NOMO-1 treated with DMSO at 0.1 percent for 48 hours (cell line): ENCODE results near the gene PCF11.
"Not testable (repeated sequence)": the region's sequence is repeated elsewhere in the genome, so short reads cannot be mapped to it uniquely, and the experiment has no call there.

Source experiments
- DNase-seq: peaks from one replicate; lab custom pipeline; 2025; ENCODE audit not compliant: unreplicated experiment; lab: John Stamatoyannopoulos, UW

Gene PCF11

DNA sequence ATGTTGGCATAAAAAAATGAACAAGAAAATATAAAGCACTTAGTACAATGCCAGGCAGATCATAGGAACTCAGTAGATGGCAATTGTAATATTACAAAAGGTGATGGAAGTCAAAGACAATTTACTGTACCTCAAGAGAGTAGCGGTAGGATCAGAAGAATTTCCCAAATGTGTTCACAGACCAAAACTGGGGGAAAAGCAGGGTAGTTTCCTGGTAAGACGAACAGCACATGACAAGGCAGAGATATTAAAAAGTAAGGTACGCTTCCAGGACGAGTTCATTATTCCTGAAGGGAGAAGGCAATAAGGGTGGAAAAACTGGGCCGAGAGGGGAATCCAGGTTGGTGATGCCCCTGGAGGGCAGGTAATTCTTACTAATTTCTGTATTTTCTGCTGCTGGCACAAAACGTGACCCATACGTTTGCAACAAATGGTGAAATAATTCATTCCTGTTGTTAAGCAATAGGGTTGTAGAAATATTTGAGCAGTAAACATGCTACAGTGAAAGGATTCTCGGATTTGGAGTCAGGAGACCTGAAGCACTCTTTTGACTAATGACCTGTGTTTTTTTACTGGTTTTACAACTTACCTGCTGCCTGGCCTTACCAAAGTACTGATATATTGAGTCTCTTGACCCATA, 35.8 kb downstream of the PCF11 start:
- peak; percentile 15 for DNase-seq

DNA sequence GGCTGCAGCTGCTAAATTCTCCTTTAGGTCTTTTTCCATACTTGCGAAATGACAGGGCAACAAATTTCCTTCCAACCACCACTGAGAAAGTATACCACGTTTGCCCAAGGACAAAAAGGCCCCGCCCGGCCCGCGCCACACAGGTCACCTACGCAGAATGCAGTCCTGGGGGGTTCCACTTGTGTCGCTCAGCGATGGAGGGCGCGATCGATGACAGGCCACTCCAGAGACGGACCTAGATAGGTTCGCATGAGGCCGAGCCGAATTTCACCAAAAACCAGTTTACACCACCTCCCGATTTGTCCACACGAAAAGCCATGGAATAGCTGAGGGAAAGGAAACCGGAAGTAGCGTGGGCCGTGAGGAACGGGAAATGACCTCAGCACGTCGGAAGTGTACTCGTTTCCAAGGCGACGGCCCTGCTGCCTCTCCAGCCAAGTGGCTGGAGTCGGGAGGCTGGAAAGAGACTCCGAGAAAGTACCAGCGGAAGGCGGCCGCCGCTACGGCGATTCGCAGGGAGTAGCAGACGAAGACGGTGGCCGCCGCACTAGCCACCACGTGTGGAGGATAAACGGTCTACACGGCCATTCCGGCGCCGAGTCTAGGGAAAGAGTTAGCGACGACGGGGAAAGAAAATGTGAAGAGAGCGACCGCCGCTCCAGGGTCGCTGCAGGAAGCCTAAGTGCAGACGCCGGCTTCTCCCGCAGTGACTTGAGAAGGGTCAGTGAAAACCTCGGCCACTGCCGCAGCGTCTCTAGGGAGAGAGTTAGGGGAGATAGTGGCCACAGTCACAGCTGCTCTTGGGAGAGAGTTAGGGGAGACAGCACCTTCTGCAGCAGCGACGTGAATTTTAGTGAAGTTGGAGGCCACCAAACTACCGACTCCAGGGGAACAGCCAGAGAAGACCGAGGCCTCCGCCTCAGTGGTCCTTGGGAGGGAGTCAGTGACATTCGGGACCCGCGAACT, 36.7 kb downstream of the PCF11 start, which contains the start of gene ANKRD42:
ANKRD42 (plus strand) TSS at position 398 of the 966 bp plus-strand sequence. CDS start 959 bp downstream, outside the sequence.
- DNase-seq, result peak; percentile 93

DNA sequence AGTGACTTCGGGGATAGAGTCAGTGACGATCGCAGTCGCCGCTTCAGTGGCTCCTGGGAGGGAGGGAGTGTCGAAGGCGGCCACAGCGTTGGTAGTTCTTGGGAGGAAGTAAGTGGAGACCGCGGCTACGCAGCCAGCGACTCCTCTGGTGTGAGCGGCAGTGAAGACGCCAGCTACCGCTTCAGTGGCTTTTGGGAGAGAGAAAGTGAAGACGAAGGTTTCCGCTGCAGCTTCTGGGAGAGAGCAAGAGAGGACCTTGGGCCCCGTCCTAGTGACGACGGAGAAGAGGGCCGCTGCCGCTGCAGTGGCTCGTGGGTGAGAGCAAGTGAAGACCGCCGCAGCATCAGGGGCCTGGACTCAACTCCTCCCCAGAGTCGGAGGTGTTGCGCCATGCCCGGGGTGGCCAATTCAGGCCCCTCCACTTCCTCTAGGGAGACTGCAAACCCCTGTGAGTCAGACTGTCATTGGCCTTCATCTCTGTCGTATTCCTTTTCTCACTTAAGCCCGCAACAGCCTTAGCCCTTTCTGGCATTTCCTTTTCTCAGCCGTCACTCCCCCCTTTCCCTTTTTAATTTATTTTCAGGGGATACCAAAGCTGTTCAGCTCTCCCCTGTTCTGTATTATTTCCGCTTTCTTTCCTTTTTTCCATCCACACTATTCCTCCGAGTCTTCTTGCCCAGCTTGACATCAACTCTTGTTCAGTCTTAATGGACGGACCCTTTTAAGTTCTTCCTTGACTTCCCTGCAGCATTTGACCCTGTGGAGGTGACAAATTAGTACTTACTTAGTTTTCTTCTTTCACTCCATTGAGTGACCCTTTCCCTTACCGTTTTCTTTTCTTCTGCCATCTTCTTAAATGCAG, 37.6 kb downstream of the PCF11 start:
- DNase-seq, result peak; percentile 85

DNA sequence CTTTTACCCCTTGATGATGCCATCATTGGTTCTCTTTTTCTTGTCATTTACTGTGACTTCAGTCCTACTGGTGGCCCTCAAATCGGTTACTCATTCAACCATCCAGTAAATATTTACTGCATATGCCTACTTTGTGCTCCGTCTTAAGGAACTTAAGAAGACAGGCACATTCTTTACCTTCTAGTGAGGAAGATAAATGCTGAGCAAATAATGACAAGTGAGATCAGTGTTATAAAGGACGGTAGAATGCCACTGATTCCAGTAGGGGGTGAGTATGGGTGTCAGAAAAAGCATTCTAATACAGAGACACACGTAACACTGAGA, 38.2 kb downstream of the PCF11 start:
- DNase-seq, result peak; percentile 59

DNA sequence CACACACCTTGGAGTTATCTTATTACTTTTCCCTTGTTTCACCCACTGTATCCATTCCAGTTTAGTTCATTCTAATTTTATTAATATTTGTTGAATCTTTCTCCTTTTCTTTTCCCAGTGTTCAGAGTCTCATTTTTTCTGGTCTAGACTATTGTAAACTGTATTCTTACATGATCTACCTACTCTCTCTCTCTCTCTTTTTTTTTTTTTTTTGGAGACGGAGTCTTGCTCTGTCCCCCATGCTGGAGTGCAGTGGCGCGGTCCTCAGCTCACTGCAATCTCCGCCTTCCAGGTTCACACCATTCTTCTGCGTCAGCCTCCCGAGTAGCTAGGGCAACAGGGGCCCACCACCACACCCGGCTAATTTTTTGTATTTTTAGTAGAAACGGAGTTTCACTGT, 38.7 kb downstream of the PCF11 start:
- no peak for DNase-seq

DNA sequence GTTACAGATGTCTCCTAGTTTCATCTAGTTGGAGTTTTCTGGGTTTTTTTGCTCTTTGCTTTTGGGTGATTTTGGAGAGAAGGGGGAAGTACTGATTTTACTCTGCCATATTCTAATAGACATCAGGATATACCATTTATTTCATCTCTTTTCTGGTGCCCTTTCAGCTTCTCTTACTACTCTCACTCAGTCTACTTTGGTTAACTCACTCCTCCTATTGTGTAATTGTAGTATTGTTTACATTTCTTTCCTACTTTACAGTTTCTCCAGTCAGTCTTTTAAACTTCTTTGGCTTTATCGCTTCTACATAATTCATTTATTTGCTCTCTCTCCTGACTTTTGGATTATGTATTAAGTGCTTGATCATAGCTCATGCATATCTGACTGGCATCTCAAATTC, 43.1 kb downstream of the PCF11 start:
- no peak for DNase-seq

DNA sequence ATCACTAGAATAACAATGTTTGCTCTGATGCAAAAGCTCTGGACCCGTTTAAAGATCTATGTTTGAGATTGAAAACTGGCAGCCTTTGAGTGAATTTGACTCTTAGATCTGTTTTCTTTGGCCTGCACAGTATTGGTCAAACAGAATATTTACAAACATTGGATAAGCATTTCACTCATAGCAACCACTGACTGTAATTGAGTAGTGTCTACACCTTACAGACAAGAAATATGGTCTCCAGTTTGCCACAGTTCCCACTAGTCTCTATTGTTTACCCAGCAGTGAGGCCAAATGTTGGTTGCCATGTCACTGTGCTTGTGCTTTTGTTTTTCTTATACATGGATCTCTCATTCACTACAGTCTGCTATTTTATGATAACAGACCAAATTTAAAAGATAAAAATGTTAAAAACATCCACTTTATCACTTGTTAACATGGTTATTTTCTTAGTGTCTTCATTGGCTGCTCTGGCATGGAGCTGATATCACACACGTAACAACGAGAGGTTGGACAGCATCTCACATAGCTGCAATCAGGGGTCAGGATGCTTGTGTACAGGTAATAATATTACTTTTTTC, 48.8 kb downstream of the PCF11 start:
- no peak for DNase-seq

DNA sequence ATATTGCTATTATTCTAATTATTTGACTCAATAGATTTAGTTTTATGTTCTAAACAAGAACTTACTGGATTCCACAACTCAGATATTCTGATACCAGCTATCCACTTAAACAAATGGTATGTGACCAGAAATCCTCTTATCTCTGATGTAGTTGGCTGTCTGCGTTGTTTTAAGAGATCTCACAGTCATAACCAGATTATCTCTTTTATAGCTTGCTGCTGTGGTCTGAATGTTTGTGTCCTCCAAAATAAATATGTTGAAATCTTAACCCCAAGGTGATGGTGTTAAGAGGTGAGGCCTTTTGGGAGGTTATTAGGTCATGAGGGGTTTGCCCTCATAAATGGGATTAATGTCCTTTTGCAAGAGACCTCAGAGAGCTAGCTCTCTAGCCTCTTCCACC, 49.3 kb downstream of the PCF11 start:
- no peak for DNase-seq

DNA sequence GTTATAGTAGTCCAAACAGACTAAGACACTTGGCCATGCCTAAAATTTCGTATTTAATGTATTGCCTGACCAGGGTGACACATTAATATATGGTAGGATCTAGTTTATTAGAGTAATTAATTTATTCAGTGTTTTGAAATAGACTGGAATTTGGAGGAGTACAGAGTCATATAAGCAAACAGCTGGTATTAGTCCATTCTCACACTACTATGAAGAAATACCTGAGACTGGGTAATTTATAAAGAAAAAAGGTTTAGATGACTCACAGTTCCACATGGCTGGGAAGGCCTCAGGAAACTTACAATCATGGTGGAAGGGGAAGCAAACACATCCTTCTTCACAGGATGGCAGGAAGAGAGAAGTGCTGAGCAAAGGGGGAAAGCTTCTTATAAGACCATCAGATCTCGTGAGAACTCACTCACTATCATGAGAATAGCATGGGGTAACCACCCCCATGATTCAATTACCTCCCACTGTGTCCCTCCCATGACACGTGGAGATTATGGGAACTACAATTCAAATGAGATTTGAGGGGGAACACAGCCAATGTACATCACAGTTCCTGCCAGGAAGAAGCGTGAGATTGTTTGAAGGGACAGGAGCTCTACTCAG, 49.9 kb downstream of the PCF11 start:
- not testable (repeated sequence) for DNase-seq

DNA sequence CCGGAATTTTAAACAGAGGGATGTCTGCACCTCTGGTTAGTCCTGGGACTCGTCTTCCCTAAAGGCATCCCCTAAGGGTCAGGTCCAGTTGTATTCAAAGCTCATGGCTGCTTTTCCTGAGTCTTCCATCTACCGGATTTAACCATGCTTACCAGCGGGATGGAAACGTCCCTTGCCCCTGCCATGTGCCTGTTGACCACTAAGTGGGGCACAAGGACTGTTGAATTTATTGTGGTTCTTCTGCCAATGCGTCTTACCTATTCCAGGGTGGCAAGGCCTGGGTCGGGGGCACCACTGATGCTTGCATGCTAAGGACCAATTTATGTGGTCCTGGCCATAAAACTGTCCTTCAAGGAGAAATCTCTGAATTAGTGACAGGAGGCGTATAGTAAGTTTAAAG, 62.2 kb downstream of the PCF11 start:
- DNase-seq, result no peak

DNA sequence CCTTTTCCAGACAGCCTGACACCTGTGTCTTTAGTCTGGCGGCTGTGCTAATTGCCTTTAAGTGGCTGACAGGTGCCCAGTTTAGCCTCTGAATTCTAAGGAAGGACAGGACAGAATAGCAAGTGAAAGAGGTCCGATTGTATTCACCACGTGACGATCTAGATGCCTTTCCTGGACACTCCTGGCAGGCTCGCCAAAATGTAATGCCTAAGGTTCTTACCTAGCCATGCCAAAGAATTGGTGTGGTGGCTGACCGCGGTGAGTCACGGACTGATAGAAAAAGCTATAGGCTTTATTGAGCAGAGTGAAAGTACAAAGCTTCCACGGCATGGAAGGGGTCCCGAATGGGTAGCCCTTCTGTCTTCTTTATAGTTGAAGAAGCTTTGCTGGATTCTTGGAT, 63.3 kb downstream of the PCF11 start:
- DNase-seq, result no peak

DNA sequence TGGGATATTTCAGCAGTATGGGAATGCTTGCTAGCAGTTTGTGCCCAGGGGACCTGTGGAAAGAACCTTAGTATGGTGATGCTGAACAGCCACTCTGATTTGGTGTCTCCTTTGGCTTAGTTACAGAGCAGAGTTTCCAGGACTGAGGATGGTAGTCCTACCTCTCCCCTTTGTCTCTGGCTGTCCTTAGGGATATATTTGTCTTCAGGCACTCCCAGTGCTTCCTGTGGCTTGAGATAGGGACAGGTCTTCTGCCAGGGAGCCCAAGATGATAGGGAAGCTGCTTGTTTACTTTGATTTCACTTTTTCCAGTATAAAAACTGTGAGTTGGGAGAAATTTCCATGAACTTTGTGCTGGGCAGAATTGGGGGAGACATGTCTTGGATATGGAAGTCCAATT, 64.8 kb downstream of the PCF11 start:
- no peak for DNase-seq

DNA sequence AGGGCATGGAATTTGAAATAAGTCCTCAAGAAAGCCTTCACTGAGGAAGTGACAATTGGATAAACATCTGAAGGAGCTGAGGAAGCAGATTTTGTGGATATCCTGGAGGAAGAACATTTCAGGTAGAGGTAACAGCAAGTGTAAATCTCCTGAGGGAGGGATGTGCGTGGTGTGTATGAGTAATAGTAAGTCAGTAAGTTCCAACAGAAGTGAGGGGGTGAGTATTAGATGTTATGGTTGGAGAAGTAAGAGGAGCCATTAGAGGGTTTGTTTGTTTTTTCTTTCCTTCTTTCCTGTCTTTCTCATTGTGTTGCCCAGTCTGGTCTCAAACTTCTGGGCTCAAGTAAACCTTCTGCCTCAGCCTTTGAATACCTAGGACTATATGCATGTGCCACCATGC, 65.6 kb downstream of the PCF11 start:
- no peak for DNase-seq

DNA sequence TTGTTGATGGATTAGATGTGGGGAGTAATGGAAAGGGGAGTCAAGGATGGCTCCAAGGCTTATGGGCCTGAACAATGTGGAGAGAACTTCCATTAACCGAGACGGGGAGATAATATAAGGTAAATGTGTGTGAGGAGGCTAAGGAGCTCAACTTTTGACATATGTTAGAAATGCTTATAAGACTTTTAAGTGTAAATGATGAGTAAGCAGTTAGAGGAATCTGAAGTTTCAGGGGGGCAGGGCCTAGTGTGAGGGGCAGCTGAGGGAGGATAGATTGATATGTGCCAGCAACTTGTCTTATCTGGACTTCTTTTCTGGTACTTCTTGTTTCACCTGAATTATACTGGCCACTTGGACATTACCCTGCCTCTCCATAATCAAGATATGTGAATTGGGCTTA, 66.5 kb downstream of the PCF11 start:
- DNase-seq, result no peak

DNA sequence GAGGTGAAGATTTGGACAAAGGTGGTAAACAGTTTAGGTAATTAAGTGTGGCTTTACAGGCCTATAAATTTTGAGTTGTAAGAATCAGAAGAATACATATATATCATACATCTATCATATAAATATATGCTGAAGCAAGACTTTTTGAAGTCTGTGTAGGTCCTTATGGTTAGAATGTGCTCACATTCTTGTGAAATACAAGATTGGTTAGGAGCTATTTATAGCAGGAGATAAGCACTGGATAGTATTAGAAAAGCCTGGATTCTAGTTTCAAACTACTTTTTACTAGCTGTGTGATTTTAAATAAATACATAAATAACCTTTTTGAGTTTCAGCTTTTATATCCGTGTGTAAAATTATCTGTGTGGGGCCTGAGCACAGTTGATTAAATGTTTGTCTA, 78.9 kb downstream of the PCF11 start:
- no peak for DNase-seq
